Measurements from ENCODE around the gene CDK6. TPM values are rescaled to one million over a fixed set of nuclear protein-coding genes. Genes with fewer than 3 reads are reported as not detected.
A peak's percentile ranks its signal among the peaks of the same experiment; 100 is the strongest.

Gene CDK6
- polyA plus RNA-seq, 1 donor (not counting 4 experiments of a cell fraction or from before 2014, with no cell fraction given), result 53.5 TPM

DNA sequence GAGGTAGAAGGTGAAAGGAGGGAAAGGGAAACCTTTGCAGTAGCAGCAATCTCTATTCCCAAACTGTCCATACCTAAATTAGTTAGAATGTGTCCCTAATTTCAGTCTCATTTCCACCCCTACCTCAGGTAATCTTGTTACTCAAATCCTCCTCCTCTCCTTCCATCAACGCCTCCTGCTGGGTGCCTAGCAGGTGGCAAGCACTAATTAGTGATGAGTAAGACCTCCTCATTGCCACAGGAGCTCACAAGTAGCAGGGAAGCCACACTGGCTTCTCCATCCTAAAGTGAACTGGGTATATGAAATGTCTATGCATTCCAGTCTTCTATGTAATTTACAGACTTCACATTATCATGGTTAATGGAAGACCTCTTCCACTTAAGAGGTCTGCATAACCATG lies 220.5 kb downstream of the CDK6 start:
- Histone ChIP-seq H3K4me2 (ENCODE audit: control insufficient read depth, extremely low read depth, insufficient read depth, low read depth, low read length) (no peak overlapping the region), H3K9me3 (ENCODE audit: control insufficient read depth, low read depth, low read length) (no peaks in the 10 kb centered on the region), H3K27me3 (ENCODE audit: control insufficient read depth, extremely low read depth, insufficient read depth, low read length) (no peaks in the 10 kb centered on the region), H3K9me1 (ENCODE audit: control insufficient read depth, extremely low read depth, insufficient read depth, low read length) (no peaks in the 10 kb centered on the region), H3K4me3 (ENCODE audit: control insufficient read depth in 2 of 3, extremely low read depth in 1 of 3, insufficient read depth in 2 of 3, low read depth in 1 of 3, low read length in 3 of 3) (no peak overlapping the region), H3K27ac (ENCODE audit: control insufficient read depth, insufficient read depth, low read length) (no peak overlapping the region), H3K9ac (ENCODE audit: control insufficient read depth, extremely low read depth, insufficient read depth, low read length) (no peak overlapping the region), H2AFZ (ENCODE audit: control insufficient read depth, low read length) (no peak overlapping the region), H3K79me2 (ENCODE audit: control insufficient read depth, insufficient read depth, low read length) (peaks cover 20% of the 10 kb centered on the region), H3K36me3 (ENCODE audit: control insufficient read depth in 2 of 2, extremely low read depth in 1 of 2, insufficient read depth in 2 of 2, low read length in 2 of 2) (peaks cover 25 to 35% of the 10 kb centered on the region in 2 experiments), H3K4me1 (ENCODE audit: control insufficient read depth, extremely low read depth, insufficient read depth, low read length) (no peaks in the 10 kb centered on the region), H4K20me1 (ENCODE audit: control insufficient read depth, extremely low read depth, insufficient read depth, low read length) (no peaks in the 10 kb centered on the region)
- TF ChIP-seq, protein P1, sequence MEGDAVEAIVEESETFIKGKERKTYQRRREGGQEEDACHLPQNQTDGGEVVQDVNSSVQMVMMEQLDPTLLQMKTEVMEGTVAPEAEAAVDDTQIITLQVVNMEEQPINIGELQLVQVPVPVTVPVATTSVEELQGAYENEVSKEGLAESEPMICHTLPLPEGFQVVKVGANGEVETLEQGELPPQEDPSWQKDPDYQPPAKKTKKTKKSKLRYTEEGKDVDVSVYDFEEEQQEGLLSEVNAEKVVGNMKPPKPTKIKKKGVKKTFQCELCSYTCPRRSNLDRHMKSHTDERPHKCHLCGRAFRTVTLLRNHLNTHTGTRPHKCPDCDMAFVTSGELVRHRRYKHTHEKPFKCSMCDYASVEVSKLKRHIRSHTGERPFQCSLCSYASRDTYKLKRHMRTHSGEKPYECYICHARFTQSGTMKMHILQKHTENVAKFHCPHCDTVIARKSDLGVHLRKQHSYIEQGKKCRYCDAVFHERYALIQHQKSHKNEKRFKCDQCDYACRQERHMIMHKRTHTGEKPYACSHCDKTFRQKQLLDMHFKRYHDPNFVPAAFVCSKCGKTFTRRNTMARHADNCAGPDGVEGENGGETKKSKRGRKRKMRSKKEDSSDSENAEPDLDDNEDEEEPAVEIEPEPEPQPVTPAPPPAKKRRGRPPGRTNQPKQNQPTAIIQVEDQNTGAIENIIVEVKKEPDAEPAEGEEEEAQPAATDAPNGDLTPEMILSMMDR (optimal IDR thresholded peaks at IDR 0.05 in 1 of 3, IDR thresholded peaks at IDR 0.05 in 1 of 3, conservative IDR thresholded peaks at IDR 0.05 in 1 of 3; ENCODE audit: extremely low read depth in 1 of 3, insufficient read depth in 2 of 3, low read length in 3 of 3), result peak in 2 of 3 experiments; percentile 19 to 26
- no peak for TF ChIP-seq EZH2 (IDR thresholded peaks at IDR 0.05; ENCODE audit: low read length)
- FAIRE-seq (no peak), DNase-seq (ENCODE audit: low read depth, low spot score) (no peak)
- dilution Hi-C loops (cut with MboI; ENCODE audit: extremely low pct_ligation_motif_present, low sequenced_read_pairs), result no loop called here

DNA sequence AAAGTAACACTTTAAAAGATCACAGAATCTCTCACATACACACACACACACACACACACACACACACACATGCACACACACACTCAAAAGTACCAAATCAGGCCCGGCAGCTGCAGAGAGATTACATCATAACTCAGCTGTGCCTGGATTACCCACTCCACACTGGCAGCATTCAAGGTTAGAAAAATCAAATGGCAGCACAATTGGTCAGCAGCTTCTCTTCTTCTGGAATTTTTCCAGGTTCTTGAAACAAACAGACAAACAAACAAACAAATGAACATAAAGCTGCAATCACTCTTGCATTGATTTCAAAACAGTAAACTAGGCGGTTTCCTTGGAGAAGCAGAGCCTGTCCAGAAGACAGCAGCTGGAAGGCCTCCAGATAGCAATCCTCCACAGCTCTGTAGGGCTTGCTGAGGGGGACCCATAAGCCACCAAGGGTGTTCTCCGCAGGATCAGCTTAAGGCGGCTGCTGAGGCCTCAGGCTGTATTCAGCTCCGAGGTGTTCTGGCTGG lies 221.7 kb downstream of the CDK6 start:
- H2AFZ ChIP-seq (ENCODE audit: control insufficient read depth, low read length), result no peak overlapping the region
- no peak overlapping the region for H3K4me3 ChIP-seq (ENCODE audit: control insufficient read depth in 2 of 3, extremely low read depth in 1 of 3, insufficient read depth in 2 of 3, low read depth in 1 of 3, low read length in 3 of 3)
- no peak for DNase-seq (ENCODE audit: low read depth, low spot score)
- H3K36me3 ChIP-seq (ENCODE audit: control insufficient read depth in 2 of 2, extremely low read depth in 1 of 2, insufficient read depth in 2 of 2, low read length in 2 of 2), result peaks cover 25 to 35% of the 10 kb centered on the region in 2 experiments
- H3K79me2 ChIP-seq (ENCODE audit: control insufficient read depth, insufficient read depth, low read length), result peaks cover 12% of the 10 kb centered on the region
- H3K27ac ChIP-seq (ENCODE audit: control insufficient read depth, insufficient read depth, low read length), result no peak overlapping the region
- H4K20me1 ChIP-seq (ENCODE audit: control insufficient read depth, extremely low read depth, insufficient read depth, low read length), result no peaks in the 10 kb centered on the region
- no peaks in the 10 kb centered on the region for H3K4me1 ChIP-seq (ENCODE audit: control insufficient read depth, extremely low read depth, insufficient read depth, low read length)
- H3K9ac ChIP-seq (ENCODE audit: control insufficient read depth, extremely low read depth, insufficient read depth, low read length), result no peak overlapping the region
- dilution Hi-C loops (cut with MboI; ENCODE audit: extremely low pct_ligation_motif_present, low sequenced_read_pairs), result no loop called here
- no peak overlapping the region for H3K4me2 ChIP-seq (ENCODE audit: control insufficient read depth, extremely low read depth, insufficient read depth, low read depth, low read length)
- H3K9me3 ChIP-seq (ENCODE audit: control insufficient read depth, low read depth, low read length), result no peaks in the 10 kb centered on the region
- FAIRE-seq, result no peak
- TF ChIP-seq, protein P1 (optimal IDR thresholded peaks at IDR 0.05 in 1 of 3, IDR thresholded peaks at IDR 0.05 in 1 of 3, conservative IDR thresholded peaks at IDR 0.05 in 1 of 3; ENCODE audit: extremely low read depth in 1 of 3, insufficient read depth in 2 of 3, low read length in 3 of 3), result no peak
- TF ChIP-seq EZH2 (IDR thresholded peaks at IDR 0.05; ENCODE audit: low read length), result no peak
- no peaks in the 10 kb centered on the region for H3K27me3 ChIP-seq (ENCODE audit: control insufficient read depth, extremely low read depth, insufficient read depth, low read length)
- no peaks in the 10 kb centered on the region for H3K9me1 ChIP-seq (ENCODE audit: control insufficient read depth, extremely low read depth, insufficient read depth, low read length)

All from keratinocyte (primary cell).